SIG-M5 treated with dmso at 0.1 percent for 504 hours (cell line): ENCODE data around the gene FAM227A.

ENCODE experiments used
- DNase-seq: peaks from one replicate; lab custom pipeline; 2025; ENCODE audit not compliant: unreplicated experiment; lab: John Stamatoyannopoulos, UW

FAM227A gene

DNA sequence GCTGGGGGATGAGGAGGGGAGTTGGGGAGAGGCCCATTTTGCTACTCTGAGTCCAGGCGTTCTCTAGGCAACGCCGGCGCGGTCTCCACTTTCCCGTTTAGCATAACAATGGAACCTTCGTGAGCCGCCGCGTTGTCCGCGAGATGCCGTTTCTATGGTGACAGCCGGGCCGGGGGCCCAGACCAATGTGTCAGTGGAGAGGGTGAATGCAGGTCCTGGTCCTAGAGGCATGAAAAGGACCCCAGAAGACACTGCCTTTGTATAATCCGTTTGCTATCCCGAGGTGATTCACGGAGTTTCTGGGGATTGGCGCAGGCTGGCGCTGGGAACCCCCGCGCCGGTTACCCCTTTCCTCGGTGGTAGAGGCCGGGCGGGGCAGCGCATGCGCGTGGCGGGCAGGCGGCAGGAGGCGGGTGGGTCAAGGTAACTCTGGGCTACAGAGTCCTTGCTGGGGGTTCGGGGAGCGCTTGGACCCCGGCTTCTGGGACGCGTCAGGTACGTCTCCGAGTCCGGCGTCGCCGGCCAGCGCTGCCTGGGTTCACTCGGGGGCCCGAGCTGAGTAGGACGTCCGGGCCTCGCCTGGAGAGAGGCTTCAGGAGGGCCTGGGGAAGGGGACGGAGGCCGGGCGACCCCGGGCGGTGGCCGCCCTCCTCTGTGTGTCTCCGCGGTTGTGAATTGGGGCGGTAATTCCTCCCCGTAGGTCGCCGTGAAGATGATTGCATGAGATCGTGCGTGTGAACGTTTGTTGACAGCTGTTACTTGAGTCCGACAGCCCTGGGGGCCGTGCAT lies at the start of gene FAM227A, which contains the start of gene CBY1:
Gene FAM227A, minus strand, starts transcription at position 137 of the 789 bp plus-strand sequence. CDS start 6,224 bp downstream, outside the sequence.
Gene CBY1, plus strand, starts transcription at position 383 of the 789 bp plus-strand sequence. CDS start 11,417 bp downstream, outside the sequence.
- DNase-seq: peak; percentile 79

DNA sequence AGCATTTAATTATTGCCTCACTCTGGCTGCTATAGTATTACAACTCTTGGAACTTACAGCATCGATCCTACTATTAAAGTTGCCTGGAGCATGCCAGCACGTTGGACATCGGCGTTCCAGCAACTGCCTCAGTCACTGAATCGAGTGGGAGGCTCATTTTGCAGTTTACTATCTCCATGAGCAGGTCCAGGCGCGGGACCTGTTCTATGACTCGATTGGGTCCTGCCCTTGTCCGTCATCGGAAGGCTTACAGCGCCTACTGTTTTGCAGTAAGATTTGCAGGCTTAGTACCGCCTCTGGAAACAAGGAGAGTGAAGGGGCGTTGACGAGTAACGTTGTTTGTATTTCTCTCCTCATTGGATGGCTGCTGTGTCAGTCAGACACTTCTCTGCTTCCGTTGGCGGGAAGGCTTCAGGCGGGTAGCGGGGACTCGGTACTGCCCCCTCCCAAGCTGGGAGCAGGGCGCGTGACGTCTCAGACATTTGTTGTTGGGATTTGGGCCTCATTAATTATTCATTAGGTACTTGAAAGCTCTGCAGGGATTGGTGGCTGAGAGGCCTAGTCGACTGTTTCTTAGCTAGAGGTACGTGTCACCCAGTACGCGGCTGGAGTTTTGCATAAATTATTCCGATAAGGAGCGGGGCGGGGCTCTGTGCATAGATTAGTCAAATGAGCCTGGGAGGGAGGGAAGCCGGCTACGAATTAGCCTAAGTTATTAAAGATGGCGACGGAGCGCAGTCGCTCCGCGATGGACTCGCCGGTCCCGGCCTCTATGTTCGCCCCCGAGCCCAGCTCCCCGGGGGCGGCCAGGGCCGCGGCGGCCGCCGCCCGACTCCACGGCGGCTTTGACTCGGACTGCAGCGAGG lies 49.3 kb upstream of the FAM227A start, which contains the start of gene GTPBP1:
Gene GTPBP1, plus strand, starts transcription at position 710 of the 866 bp plus-strand sequence. Its CDS starts 12 bp downstream, at position 722.
- peak; percentile 100 for DNase-seq

DNA sequence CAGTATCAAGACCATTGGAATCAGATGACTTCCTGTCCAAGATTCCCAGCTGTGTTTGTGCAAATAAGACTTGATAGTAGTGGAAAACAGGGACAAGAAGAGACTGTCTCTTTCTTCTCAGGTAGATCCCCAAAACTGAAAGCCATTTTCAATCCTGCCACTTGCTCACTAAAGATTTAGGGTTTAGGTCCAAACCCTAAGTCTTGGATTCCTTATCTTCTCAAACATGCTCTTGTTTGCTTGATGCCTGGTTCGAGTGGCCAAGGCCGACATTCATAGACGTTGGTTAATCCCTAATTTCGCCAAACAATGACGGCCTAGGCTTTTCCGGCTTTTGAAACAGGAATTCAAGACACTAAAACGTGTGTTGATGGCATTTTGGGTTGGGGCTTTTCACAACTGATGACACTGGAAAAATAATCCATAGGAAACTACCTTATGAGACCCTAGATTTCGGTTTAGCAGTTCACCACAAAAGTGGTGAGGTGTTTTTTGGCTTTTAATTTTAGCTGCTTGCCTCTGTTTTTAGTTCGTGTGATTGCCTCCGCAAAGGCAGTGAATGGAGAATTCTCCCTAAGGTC lies 48.6 kb upstream of the FAM227A start:
- DNase-seq: no peak

DNA sequence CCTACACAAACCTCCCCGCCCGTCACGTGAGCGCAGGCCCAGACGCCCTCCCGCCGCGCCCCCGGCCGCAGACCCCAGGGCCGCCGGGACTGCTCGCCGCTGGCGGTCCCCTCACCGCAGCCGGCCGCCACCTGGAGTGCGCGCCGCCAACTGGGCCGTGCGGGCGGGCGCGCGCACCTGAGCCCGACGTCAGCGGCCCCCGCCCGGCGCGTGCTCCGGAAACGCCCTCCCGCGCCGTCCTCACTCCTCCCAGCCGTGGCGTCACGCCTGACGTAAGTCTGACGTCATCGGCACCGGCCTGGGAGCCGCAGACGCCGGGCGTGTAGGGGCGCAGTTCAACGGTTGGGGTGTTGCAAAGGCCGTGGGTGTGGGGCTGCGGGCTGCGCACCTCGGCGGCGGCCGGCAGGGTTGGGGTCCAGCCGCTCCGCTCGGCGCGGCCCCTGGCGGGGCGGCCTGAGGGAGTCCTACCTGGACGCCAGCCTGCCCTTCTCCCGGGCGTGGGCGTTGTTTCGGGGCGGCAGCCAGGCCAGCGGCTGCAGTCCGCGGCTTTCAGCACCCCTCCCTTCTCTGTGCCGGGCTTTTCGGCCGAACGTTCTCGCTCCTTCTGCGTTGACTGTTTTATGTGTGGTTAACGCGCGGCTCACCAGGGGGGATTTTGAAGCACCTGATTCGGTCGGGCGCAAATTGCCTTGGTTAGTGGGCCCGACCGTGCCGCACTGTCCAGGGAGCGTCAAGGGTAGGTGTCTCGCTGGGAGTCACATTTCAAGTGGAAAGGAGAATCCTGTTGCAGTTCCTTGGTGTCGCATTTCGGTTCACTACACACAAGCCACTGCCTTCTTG lies 44.8 kb upstream of the FAM227A start, which contains the start of gene JOSD1:
Gene JOSD1, minus strand, starts transcription at position 155 of the 840 bp plus-strand sequence. CDS start 956 bp downstream, outside the sequence.
- DNase-seq: peak; percentile 74

DNA sequence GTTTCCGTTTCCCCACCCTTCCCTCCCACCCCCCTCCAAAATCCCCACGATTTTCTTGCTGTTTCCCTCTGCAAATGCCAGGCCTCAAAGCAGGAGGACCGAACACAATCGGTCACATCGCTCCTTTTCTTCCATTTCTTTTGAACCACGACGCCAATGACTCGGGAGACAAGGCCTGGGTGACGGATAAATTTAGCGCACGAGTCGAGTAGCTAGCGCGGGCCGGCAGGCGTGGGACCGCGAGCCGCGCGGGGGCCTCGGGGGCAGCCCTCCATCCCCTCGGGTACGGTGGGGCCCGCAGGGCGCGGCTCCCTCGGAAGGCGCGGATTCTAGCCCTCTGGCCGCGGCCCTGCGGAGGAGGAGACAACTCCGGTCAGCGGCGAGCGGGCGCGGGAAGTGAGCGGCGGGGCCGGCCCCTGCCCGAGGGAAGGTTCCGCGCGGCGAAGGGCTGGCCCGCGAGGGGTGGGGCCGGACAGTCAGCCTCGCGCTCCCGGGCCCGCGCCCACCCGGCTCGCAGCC lies 44.1 kb upstream of the FAM227A start:
- peak; percentile 49 for DNase-seq

DNA sequence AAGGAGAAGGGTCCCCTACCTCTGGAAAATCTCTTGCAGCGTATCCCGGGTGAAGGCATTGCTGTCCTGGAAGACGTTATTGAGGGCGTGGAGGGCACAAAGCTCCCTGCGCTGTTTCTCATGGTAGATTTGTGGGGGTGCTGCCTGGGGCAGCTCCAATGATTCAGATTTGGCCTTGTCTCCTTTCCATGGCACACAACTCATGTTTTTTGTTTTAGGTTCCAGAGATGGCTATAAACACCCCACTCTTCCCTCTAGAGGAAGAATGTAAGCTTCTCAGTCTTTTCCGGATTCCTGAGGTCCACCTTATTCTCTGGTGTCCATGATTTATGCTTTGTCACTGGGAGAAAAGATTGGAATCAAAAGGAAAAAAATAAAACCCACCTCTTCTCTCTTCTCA lies 43.6 kb upstream of the FAM227A start:
- DNase-seq: no peak

DNA sequence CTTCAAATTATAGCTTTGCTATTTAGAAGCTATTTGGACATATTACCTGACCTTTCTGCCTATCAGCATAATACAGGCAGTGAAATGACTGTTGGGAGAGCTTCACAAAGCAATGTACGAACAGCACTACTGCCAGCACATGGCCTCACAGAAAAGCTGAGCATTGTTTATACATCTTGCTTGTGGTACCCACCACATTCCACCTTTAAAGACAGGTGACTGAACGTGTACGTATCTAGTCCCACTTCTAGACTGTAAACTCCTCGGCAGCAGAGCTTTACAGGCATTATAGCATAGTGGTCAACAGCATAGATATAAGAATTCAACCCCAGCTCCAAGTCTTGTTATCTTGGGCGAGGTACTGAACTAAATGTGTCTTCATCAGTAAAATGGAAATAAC lies 43.0 kb upstream of the FAM227A start:
- no peak for DNase-seq

DNA sequence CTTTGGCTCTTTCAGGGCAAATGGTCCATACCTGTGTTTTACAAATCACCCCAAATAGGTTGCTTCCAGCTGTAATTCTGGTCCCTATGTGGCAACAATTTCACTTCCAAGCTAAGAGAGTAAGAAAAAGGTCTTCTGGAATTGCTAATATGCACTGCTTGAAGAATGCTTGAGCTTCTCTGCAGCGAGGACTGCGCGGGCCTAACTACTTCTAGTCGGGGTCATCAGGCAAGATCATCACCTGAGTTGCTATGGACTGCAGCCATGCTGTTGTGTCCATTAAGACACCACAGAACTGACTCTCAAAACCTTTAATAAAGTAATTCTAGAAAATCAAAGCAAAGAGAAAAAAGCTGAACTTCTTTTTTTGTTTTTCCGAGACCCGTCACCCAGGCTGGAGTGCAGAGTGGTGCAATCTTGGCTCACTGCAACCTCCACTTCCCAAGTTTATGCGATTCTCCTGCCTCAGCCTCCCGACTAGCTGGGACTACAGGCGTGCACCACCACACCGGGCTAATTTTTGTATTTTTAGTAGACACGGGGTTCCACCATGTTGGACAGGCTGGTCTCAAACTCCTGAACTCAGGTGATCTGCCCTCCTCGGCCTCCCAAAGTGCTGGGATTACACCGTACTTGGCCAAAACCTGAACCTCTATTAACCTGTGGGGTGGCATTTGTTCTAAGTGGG lies 42.4 kb upstream of the FAM227A start:
- DNase-seq: no peak

DNA sequence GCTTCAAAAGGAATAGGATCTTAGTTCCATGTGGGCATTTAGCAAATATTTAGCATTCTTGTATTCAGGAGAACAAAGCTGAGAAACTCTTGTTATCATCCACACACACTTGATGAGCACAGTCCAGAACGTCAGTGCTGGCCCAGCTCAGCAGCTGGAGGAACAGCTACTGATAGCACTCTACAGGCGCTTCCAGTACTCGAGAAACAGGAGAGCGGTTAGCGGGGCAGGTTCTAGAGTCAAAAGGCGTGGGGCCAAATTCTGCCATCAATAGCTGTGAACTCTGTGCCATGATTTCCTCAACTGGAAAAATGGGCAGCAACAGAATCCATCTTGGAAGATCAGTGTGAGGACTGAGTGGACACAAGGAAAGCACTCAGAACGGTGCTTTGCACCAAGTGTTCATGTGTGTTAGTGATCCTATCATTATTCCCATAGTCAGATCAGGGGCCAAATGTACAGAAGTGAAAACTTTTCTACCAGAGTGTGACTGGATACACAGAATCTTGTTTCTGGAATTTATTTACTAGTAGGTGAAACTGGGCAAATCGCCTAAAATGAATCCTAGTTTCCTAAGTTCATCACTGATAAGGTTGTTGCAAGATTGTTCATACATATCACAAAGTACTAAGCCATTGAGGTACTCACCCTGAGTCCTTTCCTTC lies 41.4 kb upstream of the FAM227A start:
- DNase-seq: no peak

DNA sequence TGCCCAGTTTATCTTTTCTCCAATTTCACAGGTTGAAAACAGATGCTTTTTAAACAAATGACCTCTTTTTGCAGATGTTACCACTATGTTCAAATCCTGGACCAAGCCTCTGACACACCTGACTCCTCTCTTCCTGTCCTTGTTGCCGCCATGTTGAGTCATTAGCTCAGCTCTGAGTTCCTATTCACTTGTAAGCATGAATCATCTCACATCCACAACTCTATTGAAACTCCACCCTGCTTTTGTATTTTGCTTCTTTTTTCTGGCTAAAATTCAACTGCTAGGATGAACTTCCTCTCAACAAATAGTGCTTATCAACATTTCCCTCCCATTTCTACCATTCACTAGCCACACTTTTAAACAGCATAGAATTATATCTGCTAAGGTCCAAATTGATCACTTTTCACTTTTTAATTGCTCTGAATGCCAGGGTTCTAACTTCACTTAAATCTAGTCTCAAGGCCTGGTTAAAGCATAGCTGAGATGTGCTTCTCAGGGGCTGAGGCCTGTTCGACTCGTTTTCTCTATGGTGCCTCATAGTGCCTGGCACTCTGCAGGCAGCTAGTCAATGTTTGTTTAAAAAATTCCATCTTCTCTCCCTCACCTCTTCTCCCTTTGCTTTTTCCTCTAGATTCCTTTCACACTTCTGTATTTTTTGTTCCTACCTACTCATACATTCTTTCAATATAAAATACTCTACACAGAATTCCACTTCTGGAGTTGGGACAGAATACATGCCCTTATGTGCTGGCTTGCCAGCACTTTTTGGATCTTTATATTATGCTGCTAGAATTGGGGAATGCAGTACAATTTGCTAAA lies 40.6 kb upstream of the FAM227A start:
- DNase-seq: peak; percentile 39

DNA sequence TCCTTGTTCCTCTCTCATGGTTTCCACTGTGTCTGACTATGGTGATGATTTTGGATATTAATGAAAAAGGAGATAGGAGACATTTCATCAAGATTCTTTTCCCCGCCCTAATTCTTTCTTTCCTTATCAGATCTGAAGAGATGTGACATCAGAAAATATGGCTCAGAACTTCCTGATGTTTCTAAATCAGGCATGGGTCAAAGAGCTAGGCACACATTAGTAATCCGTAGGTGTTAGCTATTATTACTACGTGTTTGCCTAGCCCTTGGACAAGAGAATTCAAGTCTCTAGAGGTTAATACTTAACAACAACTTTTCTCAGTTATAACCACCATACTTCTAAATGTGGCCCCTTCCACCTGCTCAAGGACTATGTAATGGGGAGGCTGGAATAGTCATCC lies 38.7 kb upstream of the FAM227A start:
- no peak for DNase-seq

DNA sequence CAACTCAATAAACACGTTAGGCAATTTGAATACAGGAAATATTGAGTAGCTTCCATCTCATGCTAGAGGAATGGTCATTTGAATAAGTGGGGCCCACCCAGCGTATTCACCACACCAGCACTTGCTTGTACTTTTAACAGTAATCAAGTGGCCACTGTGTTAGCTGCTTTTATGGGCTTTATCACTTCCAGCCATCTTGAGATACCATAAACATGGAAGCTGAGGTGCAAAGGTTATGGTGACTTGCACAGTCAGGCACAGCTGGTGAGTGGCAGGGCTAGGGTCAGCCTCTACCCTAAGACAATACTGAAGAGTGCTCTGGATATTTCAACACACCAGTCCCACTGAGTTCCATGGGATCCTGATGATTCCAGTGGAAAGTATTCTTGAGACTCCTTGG lies 37.9 kb upstream of the FAM227A start:
- no peak for DNase-seq

DNA sequence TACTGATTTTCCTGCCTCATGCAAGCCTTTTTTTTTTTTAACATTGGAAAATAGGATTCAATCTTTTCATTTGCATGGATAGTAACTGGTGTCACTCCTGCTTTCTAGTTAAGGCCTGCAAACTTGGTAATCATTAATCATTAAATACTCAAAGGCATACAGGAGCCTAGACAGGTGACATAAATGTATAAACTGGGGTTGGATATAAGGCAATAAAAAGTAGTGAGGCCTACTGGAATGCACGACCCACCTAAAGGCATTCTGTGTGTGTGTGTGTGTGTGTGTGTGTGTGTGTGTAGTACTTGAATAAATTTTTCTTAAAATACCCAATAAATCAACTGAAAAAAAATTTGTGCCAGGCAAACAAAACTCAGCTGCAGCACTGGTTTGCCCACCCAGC lies 33.5 kb upstream of the FAM227A start:
- DNase-seq: no peak

DNA sequence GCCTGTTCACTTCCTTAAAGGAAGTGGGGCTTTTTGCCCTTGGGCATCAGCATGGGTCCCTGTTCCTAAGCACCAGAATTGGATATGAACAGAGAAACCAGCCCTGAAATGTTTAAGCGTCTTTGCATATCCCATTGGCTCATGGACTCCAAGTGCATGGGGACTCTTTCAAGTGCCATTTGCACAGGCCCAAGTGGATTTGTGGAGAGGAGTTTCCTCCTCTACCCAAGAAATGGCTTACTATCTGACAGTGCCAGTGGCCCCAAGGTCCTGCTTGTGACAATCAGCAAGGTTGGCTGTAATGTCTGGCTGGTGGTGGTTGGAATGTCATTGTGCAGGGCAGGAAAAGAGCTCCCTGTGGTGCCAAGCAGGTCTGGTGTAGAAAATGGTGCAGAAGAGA lies 29.6 kb upstream of the FAM227A start:
- DNase-seq: no peak

DNA sequence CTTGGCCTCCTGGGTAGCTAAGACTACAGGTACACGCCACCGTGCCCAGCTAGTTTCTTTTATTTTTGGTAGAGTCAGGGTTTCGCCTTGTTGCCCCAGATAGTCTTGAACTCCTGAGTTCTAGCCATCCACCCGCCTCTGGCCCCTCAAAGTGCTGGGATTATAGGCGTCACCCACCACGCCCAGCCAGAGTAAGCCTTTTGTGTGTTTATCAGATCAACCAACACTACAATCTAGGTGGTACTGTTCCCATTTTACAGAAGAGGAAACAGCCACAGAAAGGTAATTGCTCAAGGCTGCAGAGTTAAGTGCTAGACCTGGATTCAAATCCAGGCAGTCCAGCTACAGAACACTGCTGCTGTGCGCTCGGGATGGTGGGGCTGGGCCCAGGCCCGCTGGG lies 28.7 kb upstream of the FAM227A start:
- DNase-seq: no peak

DNA sequence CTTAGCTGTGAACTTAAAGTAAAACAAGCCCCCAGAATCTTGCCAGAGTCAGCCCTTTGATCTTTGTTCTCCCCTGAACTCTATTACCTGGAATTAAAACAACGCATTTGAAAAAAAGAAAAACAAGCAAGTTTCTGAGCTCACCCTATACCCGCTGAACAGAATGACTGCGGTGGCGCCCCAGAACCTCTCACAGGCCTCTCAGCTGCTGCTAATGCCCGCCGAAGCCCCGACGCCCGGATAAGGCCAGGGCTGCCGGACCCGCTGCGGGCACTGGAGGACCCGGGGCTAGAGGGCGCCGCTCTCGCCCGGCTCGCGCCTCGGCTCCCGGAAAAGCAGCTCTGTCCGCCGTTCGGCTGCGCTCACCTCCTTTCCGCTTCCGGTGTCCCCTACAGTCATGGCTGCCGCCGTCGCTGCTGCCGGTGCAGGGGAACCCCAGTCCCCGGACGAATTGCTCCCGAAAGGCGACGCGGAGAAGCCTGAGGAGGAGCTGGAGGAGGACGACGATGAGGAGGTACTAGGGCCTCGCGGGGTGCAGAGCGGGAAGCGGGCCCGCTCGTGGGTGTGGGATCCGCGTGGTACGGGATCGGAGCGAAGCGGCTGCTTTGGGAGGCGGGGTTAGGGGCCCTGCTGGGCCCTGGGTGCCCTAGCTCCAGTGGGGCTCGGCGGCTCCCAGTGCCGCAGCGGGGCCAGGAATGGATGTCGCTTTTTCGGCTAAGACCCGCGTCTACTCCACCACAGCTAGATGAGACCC lies 25.6 kb upstream of the FAM227A start, which contains the start of gene TOMM22:
Gene TOMM22, plus strand, starts transcription at position 376 of the 754 bp plus-strand sequence. Its CDS starts 22 bp downstream, at position 398.
- peak; percentile 88 for DNase-seq

DNA sequence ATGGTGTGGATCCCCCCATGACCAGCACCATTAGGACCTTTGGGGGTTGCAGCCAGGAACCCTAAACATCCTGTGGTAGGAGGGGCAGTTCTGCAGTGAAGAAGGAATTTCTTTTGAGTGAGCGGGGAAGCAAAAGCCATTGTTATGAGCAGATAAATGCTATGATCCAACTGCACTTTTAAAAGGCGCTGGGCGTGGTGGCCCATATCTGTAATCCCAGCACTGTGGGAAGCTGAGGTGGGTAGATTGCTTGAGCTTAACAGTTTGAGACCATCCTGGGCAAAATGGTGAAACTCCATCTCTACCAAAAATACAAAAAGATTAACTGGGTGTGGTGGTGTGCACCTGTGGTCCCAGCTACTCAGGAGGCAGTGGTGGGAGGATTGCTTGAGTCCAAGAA lies 19.6 kb upstream of the FAM227A start:
- DNase-seq: no peak
